Thoracic aorta (tissue), 2 donors: ENCODE data around the gene PAQR9. TPM values are rescaled to one million over a fixed set of nuclear protein-coding genes. Genes with fewer than 3 reads are reported as not detected.
A peak's percentile ranks its signal among the peaks of the same experiment; 100 is the strongest.

ENCODE experiments used
- ATAC-seq: fragments of 150-250 bp; one replicate; pipeline ENCODE4 v1.8.0; 2017; ENCODE audit warnings: low read depth; ENCODE audit not compliant: insufficient number of reproducible peaks, low FRiP score
- DNase-seq: peaks from one replicate; pipeline ENCODE4 v3.0.0-alpha.2; 2020; ENCODE audit warnings: low spot score
- H3K27ac ChIP-seq, 2 donors: fragments of 200-600 bp; sonication (generic); 1 replicate in 1 of 2; 2 replicates in 1 of 2; pipeline ENCODE4 v1.5.1; 2016; ENCODE audit warnings: mild to moderate bottlenecking in 2 of 2, moderate library complexity in 2 of 2
- H3K27me3 ChIP-seq: fragments of 200-600 bp; sonication (generic); replicated peaks from 2 replicates; pipeline ENCODE4 v1.6.0; 2016; ENCODE audit warnings: mild to moderate bottlenecking; ENCODE audit not compliant: insufficient read depth
- H3K36me3 ChIP-seq: fragments of 200-600 bp; sonication (generic); one replicate; pipeline ENCODE4 v1.5.1; 2016
- H3K4me1 ChIP-seq, 2 donors: fragments of 200-600 bp; sonication (generic); 1 replicate in 1 of 2; 2 replicates in 1 of 2; pipeline versions ENCODE4 v1.5.1 to v1.6.0; 2016; ENCODE audit warnings: low read depth in 2 of 2, mild to moderate bottlenecking in 1 of 2; ENCODE audit not compliant: control insufficient read depth in 1 of 2
- H3K4me3 ChIP-seq: fragments of 200-600 bp; sonication (generic); 2 replicates; pipeline ENCODE4 v1.5.1; 2016; ENCODE audit warnings: mild to moderate bottlenecking
- H3K9me3 ChIP-seq: fragments of 200-600 bp; sonication (generic); 2 replicates; pipeline ENCODE4 v1.5.1; 2016
- total RNA-seq, 2 donors: library from RNA; depleted of rRNA; stranded (reverse); fragments of >200 nt; gene quantifications; one replicate each; pipeline versions ENCODE4 v1.1.0 to v1.2.3, GENCODE V29; 2016
- TF ChIP-seq, protein P1 (sequence below): fragments of 200-600 bp; sonication (generic); IDR thresholded peaks from one replicate; pipeline ENCODE4 v1.5.1; 2019; ENCODE audit warnings: antibody characterized with exemption

The PAQR9 gene
- total RNA-seq, 2 donors from 2014 or later, result 0.21 TPM; not detected in 1

DNA sequence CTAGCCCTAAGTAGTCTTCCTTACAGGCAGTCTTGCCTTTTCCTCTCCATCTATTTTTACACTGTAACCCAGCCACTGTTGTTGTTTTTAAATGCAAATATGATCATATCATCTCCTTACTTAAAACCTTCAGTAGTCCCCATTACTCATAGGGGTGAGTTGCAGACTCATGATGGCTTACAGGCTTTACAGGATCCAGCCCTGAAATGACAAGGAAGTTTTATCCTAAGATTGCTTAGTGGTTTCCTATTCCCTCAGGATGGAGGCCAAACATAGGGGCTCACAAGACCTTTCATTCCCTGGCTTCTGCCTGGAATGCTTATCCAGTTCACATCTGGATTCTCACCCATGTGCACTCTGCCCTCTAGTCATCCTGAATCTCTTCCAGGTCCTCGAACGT lies 46.9 kb downstream of the PAQR9 start:
- TF ChIP-seq, protein P1, sequence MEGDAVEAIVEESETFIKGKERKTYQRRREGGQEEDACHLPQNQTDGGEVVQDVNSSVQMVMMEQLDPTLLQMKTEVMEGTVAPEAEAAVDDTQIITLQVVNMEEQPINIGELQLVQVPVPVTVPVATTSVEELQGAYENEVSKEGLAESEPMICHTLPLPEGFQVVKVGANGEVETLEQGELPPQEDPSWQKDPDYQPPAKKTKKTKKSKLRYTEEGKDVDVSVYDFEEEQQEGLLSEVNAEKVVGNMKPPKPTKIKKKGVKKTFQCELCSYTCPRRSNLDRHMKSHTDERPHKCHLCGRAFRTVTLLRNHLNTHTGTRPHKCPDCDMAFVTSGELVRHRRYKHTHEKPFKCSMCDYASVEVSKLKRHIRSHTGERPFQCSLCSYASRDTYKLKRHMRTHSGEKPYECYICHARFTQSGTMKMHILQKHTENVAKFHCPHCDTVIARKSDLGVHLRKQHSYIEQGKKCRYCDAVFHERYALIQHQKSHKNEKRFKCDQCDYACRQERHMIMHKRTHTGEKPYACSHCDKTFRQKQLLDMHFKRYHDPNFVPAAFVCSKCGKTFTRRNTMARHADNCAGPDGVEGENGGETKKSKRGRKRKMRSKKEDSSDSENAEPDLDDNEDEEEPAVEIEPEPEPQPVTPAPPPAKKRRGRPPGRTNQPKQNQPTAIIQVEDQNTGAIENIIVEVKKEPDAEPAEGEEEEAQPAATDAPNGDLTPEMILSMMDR, result no peak
- ATAC-seq (no peak), DNase-seq (no peak)
- Histone ChIP-seq H3K4me3 (no peak overlapping the region), H3K9me3 (no peaks in the 10 kb centered on the region), H3K27me3 (no peaks in the 10 kb centered on the region), H3K4me1 (peaks cover 11 to 23% of the 10 kb centered on the region in 2 donors), H3K36me3 (no peaks in the 10 kb centered on the region), H3K27ac (no peak overlapping the region)

DNA sequence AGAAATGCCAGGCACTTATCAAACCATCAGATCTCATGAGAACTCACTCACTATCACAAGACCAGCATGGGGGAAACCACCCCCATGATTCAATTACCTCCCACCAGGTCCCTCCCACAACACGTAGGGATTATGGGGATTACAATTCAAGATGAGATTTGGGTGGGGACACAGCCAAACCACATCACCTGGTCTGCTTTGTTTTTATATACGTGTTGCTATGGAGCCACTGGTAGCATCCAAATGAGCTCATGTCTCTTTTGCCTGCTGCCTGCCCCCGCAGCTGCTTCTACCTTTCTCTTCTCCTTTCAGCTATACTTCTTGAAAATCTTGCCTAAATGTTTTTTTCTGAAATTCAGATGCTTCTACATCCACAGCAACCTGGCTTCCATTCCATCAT lies 47.8 kb downstream of the PAQR9 start:
- no peak overlapping the region for H3K4me3 ChIP-seq
- no peaks in the 10 kb centered on the region for H3K9me3 ChIP-seq
- ATAC-seq (no peak), DNase-seq (no peak)
- no peaks in the 10 kb centered on the region for H3K36me3 ChIP-seq
- H3K27ac ChIP-seq, result no peak overlapping the region
- TF ChIP-seq, protein P1, result no peak
- H3K27me3 ChIP-seq, result no peaks in the 10 kb centered on the region
- H3K4me1 ChIP-seq, result peaks cover 11 to 32% of the 10 kb centered on the region in 2 donors

DNA sequence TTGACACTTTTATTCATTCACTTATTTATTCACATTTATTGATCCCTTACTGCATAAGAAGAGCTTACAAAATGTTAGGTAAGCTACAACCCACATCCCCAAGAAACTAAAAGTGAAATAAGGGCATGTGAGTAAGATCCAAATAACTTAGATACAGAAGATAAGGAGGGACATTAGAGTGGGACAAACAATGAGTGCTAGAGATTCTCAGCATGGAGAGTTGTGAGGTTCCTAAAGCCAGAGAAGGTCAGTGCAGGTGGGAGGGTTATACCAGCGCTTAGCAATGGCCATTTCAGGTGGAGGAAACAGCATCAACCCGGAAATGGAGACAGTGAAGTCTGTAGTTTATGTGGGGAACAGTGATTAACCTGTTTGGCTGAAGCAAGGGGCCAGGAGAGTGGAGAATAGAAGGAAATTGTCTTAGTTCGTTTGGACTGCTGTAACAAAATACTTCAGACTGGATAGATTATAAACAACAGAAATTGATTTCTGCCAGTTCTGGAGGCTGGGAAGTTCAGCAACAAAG lies 49.1 kb downstream of the PAQR9 start:
- Histone ChIP-seq H3K4me3 (no peak overlapping the region), H3K4me1 (peaks cover 11 to 44% of the 10 kb centered on the region in 2 donors), H3K27ac (no peak overlapping the region), H3K9me3 (no peaks in the 10 kb centered on the region), H3K36me3 (no peaks in the 10 kb centered on the region), H3K27me3 (no peaks in the 10 kb centered on the region)
- TF ChIP-seq, protein P1, result no peak
- DNase-seq, result no peak
- ATAC-seq, result no peak

DNA sequence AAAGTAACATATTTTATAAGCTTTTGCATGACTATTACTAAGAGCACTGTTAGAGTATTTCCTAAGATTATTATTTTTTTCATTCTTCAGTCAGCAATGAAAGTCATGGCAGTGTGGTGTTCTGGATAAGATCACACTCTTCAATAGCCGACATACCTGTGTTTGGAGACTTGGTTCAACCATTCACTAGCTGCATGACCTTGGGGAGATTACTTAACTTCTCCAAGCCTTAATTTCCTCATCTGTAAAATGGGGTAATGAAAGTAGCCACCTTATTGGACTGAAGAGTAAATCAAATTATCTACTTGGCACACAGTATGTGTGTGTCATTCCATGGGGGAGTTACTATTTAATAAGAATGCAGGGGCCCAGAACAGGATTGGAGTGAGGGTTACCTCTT lies 50.0 kb downstream of the PAQR9 start:
- DNase-seq, result no peak

DNA sequence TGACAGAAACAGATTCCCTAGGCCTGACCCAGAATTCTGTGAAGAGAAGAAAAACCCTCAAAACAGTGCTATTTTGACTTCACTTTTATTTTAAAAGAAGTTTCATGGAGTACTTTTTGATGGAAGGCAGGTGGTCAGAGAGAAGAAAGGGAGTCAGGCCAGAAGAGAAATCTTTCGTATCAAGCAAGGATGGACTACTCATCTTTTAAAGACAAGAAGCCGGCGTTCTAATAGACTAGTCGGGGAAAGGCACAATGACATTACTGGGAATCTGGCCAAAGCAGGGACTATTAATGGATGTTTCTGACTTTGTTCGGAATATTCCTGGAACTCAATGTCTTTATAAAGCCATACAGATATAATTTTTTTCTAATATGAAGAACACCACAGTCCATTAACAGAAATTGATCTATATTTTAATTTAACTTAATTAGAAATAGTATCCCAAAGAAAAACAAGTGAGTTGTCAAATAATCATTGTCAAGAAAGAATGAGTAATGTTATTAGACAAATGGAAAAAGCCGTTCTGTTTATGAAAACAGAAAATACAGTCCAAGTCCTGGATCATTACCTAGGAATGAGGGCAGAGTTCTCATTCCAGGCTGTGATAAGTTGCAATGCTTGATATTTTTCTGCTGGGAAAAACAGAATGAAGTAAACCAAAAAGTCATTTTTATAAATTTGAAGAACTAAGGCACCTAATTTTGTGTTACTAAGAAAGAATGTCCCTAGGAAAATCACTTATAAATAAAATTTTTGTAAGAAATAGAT lies 50.9 kb downstream of the PAQR9 start:
- no peaks in the 10 kb centered on the region for H3K9me3 ChIP-seq
- no peaks in the 10 kb centered on the region for H3K27me3 ChIP-seq
- H3K4me3 ChIP-seq, result peak overlapping the region; percentile 36
- H3K36me3 ChIP-seq, result no peaks in the 10 kb centered on the region
- no peak for DNase-seq
- TF ChIP-seq, protein P1, result no peak
- peaks cover 11 to 51% of the 10 kb centered on the region in 2 donors for H3K4me1 ChIP-seq
- peak overlapping the region; percentile 70 to 78 for H3K27ac ChIP-seq
- ATAC-seq, result no peak

More for the DNA sequence above, 50.0 kb downstream of the PAQR9 start:
- peak overlapping the region; percentile 70 to 78 for H3K27ac ChIP-seq
- no peaks in the 10 kb centered on the region for H3K9me3 ChIP-seq
- no peaks in the 10 kb centered on the region for H3K27me3 ChIP-seq
- H3K4me3 ChIP-seq, result peak overlapping the region; percentile 36
- no peaks in the 10 kb centered on the region for H3K36me3 ChIP-seq
- no peak for ATAC-seq
- TF ChIP-seq, protein P1, result no peak
- H3K4me1 ChIP-seq, result peaks cover 11 to 51% of the 10 kb centered on the region in 2 donors

Other genes with a start within 250 kb of the PAQR9 start
- gene TRPC1, start 239.6 kb downstream of the PAQR9 start, total RNA-seq, result 10 to 100 TPM; 37.0 to 48.5 TPM
- gene PCOLCE2, start 74.6 kb downstream of the PAQR9 start, total RNA-seq, result 100 to 1,000 TPM; 122 to 157 TPM
- 10 to 100 TPM; 53.1 to 91.5 TPM for gene U2SURP, start 37.9 kb upstream of the PAQR9 start, total RNA-seq
- 10 to 100 TPM in 1 of 2 donors, 1 to 10 TPM in 1; 3.5 to 11.3 TPM for gene CHST2, start 156.1 kb upstream of the PAQR9 start, total RNA-seq